Stimulated activated CD8-positive, alpha-beta memory T cell treated with anti-CD3 and anti-CD28 coated beads, Interleukin-4, amount 100 ng/mL, for 48 hours (primary cell): Measurements from ENCODE around the gene GABARAP.

Experiments used
- DNase-seq: peaks from one replicate; pipeline ENCODE4 v3.0.0-alpha.2; 2020

The GABARAP gene

DNA sequence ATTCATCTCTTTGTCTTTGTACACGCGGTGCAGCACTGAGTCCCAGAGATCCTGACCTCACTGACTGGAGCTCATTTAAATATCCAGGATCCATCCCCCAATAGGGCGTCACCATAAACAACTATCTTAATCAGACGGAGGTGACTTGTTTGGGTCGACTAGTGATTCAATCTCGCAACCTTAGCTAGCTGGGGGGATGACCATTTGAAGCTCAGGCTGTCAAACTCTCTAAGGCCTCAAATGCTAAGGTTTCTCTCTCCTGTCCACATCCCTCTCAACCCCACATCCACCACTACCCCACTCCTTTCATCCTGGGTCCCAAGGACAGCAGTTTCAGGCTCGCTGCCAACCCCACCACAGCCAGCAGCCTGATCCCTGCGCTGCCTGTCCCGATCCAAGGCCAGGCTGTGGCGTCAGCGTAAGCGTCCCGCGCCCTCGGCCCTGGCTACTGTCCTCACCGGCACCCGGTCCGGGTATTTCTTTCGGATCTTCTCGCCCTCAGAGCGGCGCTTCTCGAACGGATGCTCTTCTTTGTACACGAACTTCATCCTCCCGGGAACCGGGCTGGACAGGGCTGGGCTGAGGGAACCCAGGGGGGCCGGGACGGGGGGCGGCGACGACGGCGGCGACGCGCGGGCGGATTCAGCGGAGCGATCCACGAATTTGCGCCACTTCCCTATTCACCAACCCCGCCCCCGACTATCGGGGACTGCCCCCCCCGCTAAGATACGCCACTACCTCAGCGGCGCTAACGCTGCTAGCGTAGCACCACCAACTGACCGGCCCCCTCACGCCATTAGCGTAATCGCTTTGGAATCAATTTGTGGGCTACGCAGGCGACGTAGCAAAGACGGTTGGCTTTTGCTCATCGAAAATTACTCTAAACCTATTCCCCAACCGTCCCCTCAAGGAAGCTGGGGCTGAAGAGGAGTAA is at the start of gene GABARAP:
Gene GABARAP, minus strand, starts transcription at position 667 of the 934 bp plus-strand sequence. Its CDS starts 119 bp downstream, at position 548.
- DNase-seq, result peak; percentile 97

DNA sequence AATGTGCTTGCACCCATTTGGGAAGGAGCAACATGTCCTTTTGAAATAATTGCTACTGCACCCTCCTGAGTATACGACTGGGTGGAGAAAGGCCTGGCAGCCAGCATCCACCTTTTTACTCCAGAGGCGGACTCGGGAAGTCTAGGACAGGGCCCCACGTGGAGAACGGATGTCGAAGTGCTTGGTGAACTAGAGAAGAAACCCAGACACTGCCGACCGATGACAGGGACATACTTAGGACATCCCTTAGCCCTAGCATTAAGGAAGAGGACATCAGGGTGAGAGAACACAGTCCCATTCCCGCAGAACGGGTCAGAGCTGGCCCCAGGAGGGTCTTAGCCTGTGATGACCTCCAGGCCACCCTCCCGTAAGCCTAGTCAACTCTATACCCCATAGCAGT is 48.4 kb upstream of the GABARAP start:
- no peak for DNase-seq

DNA sequence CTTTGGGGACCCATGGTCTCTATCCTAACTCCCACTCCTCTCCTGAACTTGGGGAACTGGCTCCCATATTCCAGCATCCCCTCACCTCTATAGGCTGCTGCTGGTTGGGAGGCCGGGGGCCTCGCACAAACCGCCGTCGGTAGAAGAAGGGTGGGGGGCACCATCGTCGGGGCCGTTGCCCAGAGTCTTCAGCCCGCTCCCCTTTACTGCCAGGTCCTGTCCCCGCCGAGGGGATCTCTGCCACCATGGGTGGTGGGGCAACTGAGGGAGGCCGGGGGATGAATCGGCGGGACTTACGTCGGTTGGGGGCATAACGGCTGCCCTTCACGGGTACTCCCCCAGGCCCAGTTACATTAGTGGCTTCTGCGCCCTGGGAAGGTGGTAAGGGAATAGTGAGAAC is 47.9 kb upstream of the GABARAP start:
- DNase-seq, result no peak

DNA sequence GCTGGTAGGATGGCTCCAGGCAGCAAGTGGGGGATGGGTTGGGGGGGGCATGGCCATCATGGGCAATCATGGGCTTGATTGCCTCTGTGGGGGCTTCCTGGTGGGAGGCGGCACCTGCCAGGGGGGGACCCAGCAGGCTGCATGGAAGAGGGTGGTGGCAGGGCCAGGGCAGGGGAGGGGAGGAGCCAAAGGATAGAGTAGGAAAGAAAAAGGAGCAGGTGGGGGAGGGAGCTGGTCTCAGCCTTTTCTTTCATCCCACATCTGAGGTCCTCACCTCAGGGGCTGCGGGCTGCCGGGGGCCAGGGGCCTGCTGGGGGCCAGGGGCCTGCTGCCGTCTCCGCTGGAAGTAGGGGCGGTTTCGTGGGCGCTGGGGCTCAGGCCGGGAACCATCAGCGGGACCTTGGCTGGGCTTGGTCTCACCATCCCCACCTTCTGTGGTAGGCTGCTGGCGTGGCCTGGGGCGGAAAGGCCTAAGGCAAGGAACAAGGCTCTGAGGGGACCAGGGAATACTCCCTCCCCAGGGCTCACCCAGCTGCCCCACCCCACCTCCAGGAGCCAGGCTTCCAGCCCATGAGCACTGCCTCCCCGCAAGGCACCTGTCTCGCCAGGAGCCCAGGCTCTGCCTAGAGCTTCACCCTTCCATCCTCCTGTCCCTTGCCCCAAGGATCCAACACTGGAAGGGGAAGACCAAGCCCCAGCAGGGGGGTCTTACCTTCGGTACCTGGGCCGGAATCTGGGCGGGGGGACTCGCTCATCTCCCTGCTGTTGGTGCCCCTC is 47.2 kb upstream of the GABARAP start:
- DNase-seq, result no peak

- DNase-seq, result no peak
These were observed 43.4 kb upstream of the GABARAP start for GRCh38 chr17:7285679-7286078.

DNA sequence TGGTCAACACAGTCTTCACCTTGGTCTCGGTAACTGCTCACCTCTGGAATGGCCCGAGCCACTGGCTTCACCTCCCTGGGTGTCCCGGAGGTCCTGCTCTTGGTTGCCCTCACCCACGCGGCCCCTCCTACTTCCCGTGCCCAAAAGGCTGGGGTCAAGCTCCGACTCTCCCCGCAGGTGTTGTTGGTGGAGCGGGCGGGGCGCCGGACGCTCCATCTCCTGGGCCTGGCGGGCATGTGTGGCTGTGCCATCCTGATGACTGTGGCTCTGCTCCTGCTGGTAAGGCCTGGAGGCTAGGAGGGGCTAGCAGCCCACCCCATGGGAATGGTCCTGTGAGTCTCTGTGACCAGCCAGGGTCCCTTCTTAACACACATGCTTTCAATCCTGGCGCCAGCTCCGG is 42.7 kb upstream of the GABARAP start:
- DNase-seq, result no peak

DNA sequence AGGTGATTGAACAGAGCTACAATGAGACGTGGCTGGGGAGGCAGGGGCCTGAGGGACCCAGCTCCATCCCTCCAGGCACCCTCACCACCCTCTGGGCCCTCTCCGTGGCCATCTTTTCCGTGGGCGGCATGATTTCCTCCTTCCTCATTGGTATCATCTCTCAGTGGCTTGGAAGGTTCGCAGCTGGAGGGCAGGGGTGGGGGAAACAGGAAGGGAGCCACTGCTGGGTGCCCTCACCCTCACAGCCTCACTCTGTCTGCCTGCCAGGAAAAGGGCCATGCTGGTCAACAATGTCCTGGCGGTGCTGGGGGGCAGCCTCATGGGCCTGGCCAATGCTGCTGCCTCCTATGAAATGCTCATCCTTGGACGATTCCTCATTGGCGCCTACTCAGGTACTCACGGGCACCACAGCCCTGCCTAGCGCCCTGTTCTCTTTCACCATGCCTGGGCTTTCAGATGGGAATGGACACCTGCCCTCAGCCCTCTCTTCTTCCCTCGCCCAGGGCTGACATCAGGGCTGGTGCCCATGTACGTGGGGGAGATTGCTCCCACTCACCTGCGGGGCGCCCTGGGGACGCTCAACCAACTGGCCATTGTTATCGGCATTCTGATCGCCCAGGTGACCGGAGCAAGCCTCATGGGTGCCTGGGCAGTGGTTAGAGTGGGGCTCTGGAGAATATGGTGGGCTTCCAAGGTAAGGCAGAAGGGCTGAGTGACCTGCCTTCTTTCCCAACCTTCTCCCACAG is 41.4 kb upstream of the GABARAP start:
- DNase-seq, result no peak

GRCh38 chr17:7282752-7283321 is 40.6 kb upstream of the GABARAP start:
- DNase-seq, result no peak

DNA sequence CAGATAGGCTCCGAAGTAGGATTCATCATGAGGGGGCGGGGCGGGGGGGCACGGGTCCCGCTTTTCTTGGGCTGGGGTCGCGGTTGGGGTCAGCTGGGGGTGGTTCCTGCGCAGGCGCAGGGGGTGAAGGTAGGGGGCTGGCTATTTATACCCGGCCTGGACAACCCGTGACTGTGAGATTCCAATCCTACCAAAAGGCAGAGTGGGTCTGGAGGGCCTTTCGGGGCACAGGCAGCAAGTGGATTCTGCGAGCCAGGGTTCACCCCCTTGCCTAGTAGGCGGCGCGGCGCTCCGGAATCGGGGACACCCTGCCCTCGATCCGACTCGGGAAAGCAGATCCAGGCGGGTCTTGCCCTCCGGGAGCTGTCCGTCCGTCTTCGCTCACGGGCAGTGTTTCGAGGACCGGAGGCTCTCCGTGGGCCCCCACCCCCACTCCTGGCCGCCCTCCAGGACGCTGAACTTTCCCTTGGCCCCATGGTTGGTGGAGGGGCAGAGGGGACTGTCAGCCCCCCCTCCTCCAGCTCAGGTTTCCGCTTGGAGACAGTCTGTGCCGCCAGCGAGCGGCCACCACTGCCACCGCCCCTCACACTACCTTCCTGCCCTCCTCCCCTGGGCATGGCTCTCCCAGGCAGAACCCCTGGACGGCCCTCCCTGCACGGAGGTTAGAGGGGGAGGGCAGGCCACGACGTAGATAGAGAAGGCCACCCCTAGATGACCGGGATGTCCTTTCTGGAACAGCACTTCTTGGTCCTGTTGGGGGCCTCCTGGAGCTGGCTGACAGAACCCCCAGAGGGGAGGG is 39.9 kb upstream of the GABARAP start:
- DNase-seq, result no peak

- DNase-seq, result peak; percentile 94
These were observed 39.1 kb upstream of the GABARAP start, which contains the start of gene SLC2A4 for GRCh38 chr17:7281074-7281952. Gene SLC2A4, plus strand, starts transcription at chr17:7281718. Its CDS starts 217 bp downstream, at chr17:7281935.

DNA sequence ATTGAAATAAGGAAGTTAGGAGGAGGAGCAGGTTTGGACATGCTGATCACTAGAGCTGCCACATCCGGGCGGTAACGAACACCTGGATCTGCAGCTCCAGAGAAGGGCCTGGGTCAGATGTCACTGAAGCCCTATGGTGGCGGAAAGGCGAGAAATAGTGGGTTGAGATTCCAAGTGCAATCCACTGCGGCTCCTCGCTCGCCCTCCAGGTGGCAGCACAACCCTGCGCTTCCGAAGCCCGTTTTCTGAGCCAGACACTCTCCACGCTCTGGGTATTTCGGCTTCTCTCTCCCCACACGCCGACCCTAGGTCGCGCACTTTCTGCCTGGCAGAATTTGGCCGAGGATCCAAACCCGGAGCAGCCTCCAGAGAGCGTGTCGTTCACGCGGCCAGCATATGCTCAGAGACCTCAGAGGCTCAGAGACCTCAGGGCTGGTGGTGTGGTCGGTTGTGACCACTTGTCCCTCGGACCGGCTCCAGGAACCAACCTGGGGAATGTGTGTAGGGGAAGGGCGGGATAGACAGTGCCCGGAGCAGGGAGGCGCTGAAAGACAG is 38.3 kb upstream of the GABARAP start:
- DNase-seq, result peak; percentile 91

DNA sequence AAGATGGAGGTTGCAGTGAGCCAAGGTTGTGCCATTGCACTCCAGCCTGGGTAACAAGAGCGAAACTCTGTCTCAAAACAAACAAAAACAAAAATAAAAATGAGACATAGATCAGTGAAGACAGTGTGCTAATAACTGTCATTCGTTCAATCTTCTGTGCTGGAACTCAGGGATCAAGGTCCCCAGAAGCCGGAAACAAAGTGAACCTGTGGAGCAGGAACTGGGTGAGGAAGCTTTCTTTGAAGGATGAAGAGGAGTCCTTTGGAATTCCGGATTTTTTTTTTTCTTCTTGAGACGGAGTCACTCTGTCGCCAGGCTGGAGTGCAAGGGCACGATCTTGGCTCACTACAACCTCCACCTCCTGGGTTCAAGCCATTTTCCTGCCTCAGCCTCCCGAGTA is 37.2 kb upstream of the GABARAP start:
- DNase-seq, result no peak

GRCh38 chr17:7266784-7267183 is 24.5 kb upstream of the GABARAP start:
- no peak for DNase-seq

DNA sequence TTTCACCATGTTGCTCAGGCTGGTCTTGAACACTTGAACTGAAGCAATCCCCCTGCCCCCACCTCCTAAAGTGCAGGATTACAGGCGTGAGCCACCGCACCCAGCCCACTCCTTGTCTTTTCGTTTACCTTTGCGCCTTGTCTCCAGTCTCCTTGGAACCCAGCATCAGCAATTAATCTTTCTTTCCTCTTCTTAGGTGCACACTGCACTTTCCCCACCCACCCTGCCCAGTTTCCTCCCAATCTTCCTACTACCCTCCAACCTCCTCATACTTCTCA is 21.5 kb upstream of the GABARAP start:
- DNase-seq, result no peak

GRCh38 chr17:7262935-7263800 is 20.9 kb upstream of the GABARAP start:
- DNase-seq, result peak; percentile 47

DNA sequence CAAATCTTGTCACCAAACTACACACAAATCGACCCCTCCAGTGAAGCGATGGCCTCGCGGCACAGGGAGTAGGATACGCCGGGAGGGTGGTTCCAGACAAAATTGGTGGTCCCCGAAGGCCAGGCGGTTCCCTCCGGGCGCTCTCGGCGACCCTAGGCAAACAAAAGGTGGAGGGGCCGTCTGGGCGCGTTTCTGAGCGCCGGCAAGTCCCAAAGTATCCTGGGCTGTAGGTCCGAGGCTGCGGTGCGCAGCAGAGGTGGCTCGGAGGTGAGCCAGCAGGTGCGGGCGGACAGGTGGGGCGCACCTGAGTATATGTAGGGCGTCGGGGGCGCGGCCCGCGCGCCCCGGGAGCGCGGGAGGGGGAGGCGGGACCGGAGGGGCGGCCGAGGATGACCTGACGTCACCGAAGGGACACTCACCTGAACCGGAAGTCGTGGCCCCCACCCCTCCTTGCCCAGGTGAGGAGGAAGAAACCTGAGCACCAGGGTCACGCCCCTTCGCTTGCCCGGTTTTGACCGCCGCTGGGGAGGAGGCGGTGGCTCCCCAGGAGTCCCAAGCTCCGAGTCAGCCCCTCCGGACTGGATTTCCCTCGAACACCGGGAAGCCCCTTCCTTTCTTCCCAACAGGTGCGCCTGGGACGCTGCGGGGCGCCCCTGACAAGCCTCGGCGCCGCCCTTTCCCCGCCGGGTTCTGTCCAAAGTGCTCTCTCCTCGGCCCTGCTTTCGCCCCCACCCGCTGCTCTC is 20.1 kb upstream of the GABARAP start, which contains the start of gene CLDN7:
Gene CLDN7, minus strand, starts transcription at position 287 of the 743 bp plus-strand sequence. CDS start 435 bp downstream, outside the sequence.
- no peak for DNase-seq

- DNase-seq, result peak; percentile 47
These were observed 19.3 kb upstream of the GABARAP start for GRCh38 chr17:7261379-7262191.
